Activated naive CD4-positive, alpha-beta T cell treated with anti-CD3 and anti-CD28 coated beads for 36 hours (primary cell): ENCODE measurements around the gene STAMBPL1. TPM values are rescaled to one million over a fixed set of nuclear protein-coding genes. Genes with fewer than 3 reads are reported as not detected.
"Not testable (repeated sequence)": the region's sequence is repeated elsewhere in the genome, so short reads cannot be mapped to it uniquely, and the experiment has no call there.

Experiments
- CTCF ChIA-PET: fragments of 350-600 bp; sonication (Branson Sonifier 250); formaldehyde crosslinking; loops from one replicate; lab custom pipeline; 2021; ENCODE audit warnings: antibody characterized with exemption; lab: Charles Lee
- DNase-seq: peaks from one replicate; pipeline ENCODE4 v3.0.0-alpha.2; 2020
- H3K27ac Mint-ChIP-seq: one replicate; pipeline ENCODE4 v1.8.0; 2021; ENCODE audit warnings: mild to moderate bottlenecking, mixed read lengths
- H3K27me3 Mint-ChIP-seq: one replicate; pipeline ENCODE4 v1.8.0; 2021; ENCODE audit warnings: low read depth, mixed read lengths
- H3K36me3 Mint-ChIP-seq: one replicate; pipeline ENCODE4 v1.8.0; 2021; ENCODE audit warnings: low read depth, mixed read lengths
- H3K4me1 Mint-ChIP-seq: one replicate; pipeline ENCODE4 v1.8.0; 2021; ENCODE audit warnings: low read depth, mixed read lengths
- H3K4me3 Mint-ChIP-seq: one replicate; pipeline ENCODE4 v1.8.0; 2021; ENCODE audit warnings: mild to moderate bottlenecking, moderate library complexity, mixed read lengths
- H3K9me3 Mint-ChIP-seq: one replicate; pipeline ENCODE4 v1.8.0; 2021; ENCODE audit warnings: mixed read lengths
- intact Hi-C: fragments of 100-400 bp; cut with micrococcal nuclease; formaldehyde crosslinking; loops from one replicate; pipeline ENCODE4 v1.15.1; 2023
- total RNA-seq, 2 experiments: library from RNA; stranded (reverse); gene quantifications; one replicate each; pipeline ENCODE4 v1.2.3, GENCODE V29; 2021

STAMBPL1 gene
- total RNA-seq, 2 experiments from 2014 or later, result 23.2 to 23.6 TPM

GRCh38 chr10:88926566-88927415 lies 46.7 kb downstream of the STAMBPL1 start:
- H3K4me1 Mint-ChIP-seq, result no peaks in the 10 kb centered on the region
- intact Hi-C loops, result no loop called here
- no peak for DNase-seq
- CTCF ChIA-PET, result interaction anchor here (11.9 kb wide), 1 partner anchor 88 kb away, joined by 448 read pairs; no protein-coding TSS in a partner anchor
- peaks cover 3% of the 10 kb centered on the region for H3K36me3 Mint-ChIP-seq
- no peak overlapping the region for H3K4me3 Mint-ChIP-seq
- no peaks in the 10 kb centered on the region for H3K27me3 Mint-ChIP-seq
- no peaks in the 10 kb centered on the region for H3K9me3 Mint-ChIP-seq
- H3K27ac Mint-ChIP-seq, result no peak overlapping the region

GRCh38 chr10:88927416-88927690 lies 47.3 kb downstream of the STAMBPL1 start:
- no peak overlapping the region for H3K4me3 Mint-ChIP-seq
- DNase-seq, result no peak
- intact Hi-C loops, result no loop called here
- CTCF ChIA-PET, result interaction anchor here (11.9 kb wide), 1 partner anchor 88 kb away, joined by 448 read pairs; no protein-coding TSS in a partner anchor
- no peaks in the 10 kb centered on the region for H3K27me3 Mint-ChIP-seq
- peaks cover 3% of the 10 kb centered on the region for H3K36me3 Mint-ChIP-seq
- H3K4me1 Mint-ChIP-seq, result peaks cover under 1% of the 10 kb centered on the region
- no peak overlapping the region for H3K27ac Mint-ChIP-seq
- H3K9me3 Mint-ChIP-seq, result no peaks in the 10 kb centered on the region

- DNase-seq, result no peak
- H3K27me3 Mint-ChIP-seq, result no peaks in the 10 kb centered on the region
- intact Hi-C loops, result no loop called here
- peaks cover 3% of the 10 kb centered on the region for H3K4me1 Mint-ChIP-seq
- CTCF ChIA-PET, result interaction anchor here (1.2 to 11.9 kb wide), 2 partner anchors 89 to 285 kb away, joined by 4 to 448 read pairs; no protein-coding TSS in a partner anchor
- no peaks in the 10 kb centered on the region for H3K9me3 Mint-ChIP-seq
- H3K27ac Mint-ChIP-seq, result no peak overlapping the region
- no peak overlapping the region for H3K4me3 Mint-ChIP-seq
- H3K36me3 Mint-ChIP-seq, result peaks cover 3% of the 10 kb centered on the region
Observed at GRCh38 chr10:88928254-88928653, 48.2 kb downstream of the STAMBPL1 start.

GRCh38 chr10:88931548-88931947 lies 51.5 kb downstream of the STAMBPL1 start:
- Mint-ChIP-seq H3K36me3 (peaks cover 3% of the 10 kb centered on the region), H3K27ac (no peak overlapping the region), H3K4me1 (peaks cover 15% of the 10 kb centered on the region), H3K27me3 (no peaks in the 10 kb centered on the region), H3K4me3 (no peak overlapping the region), H3K9me3 (no peaks in the 10 kb centered on the region)
- no peak for DNase-seq
- CTCF ChIA-PET, result interaction anchor here (0.6 to 11.9 kb wide), 19 partner anchors 8 to 367 kb away, joined by 3 to 448 read pairs (median 9); partner anchors contain the start of genes CH25H and STAMBPL1
- intact Hi-C loops, result no loop called here

- CTCF ChIA-PET, result interaction anchor here (0.7 to 11.9 kb wide), 39 partner anchors 8 to 367 kb away, joined by 3 to 448 read pairs (median 7); partner anchors contain the start of genes CH25H, FAS and STAMBPL1
- not testable (repeated sequence) for H3K9me3 Mint-ChIP-seq, H3K4me3 Mint-ChIP-seq, H3K36me3 Mint-ChIP-seq, H3K27ac Mint-ChIP-seq, DNase-seq, H3K27me3 Mint-ChIP-seq
- intact Hi-C loops, result loop anchor here (1.0 kb wide), 6 partner anchors 24 to 367 kb away; partner anchors contain the start of gene STAMBPL1
- H3K4me1 Mint-ChIP-seq, result peaks cover 18% of the 10 kb centered on the region
Observed at GRCh38 chr10:88932029-88932428, 52.0 kb downstream of the STAMBPL1 start.

GRCh38 chr10:88932539-88933256 lies 52.7 kb downstream of the STAMBPL1 start:
- CTCF ChIA-PET, result interaction anchor here (0.7 to 11.9 kb wide), 54 partner anchors 9 to 368 kb away, joined by 3 to 448 read pairs (median 5); partner anchors contain the start of genes ANKRD22, CH25H, FAS and LIPA
- Mint-ChIP-seq H3K36me3 (no peaks in the 10 kb centered on the region), H3K27me3 (no peaks in the 10 kb centered on the region), H3K9me3 (no peaks in the 10 kb centered on the region), H3K27ac (no peak overlapping the region), H3K4me1 (peaks cover 18% of the 10 kb centered on the region), H3K4me3 (no peak overlapping the region)
- peak; percentile 58 for DNase-seq
- intact Hi-C loops, result loop anchor here (1.0 kb wide), 6 partner anchors 24 to 367 kb away; partner anchors contain the start of gene STAMBPL1

- Mint-ChIP-seq H3K9me3 (no peaks in the 10 kb centered on the region), H3K27ac (no peak overlapping the region), H3K27me3 (no peaks in the 10 kb centered on the region), H3K4me1 (peaks cover 18% of the 10 kb centered on the region), H3K36me3 (no peaks in the 10 kb centered on the region), H3K4me3 (no peak overlapping the region)
- intact Hi-C loops, result no loop called here
- DNase-seq, result no peak
- CTCF ChIA-PET, result interaction anchor here (0.7 to 11.9 kb wide), 46 partner anchors 10 to 369 kb away, joined by 3 to 448 read pairs (median 6); partner anchors contain the start of genes ANKRD22, CH25H, FAS and LIPA
Observed at GRCh38 chr10:88933564-88933963, 53.5 kb downstream of the STAMBPL1 start.

GRCh38 chr10:88934900-88935672 lies 55.0 kb downstream of the STAMBPL1 start:
- no peaks in the 10 kb centered on the region for H3K27me3 Mint-ChIP-seq
- no peak overlapping the region for H3K4me3 Mint-ChIP-seq
- CTCF ChIA-PET, result interaction anchor here (0.6 to 11.9 kb wide), 48 partner anchors 9 to 536 kb away, joined by 3 to 448 read pairs (median 5); partner anchors contain the start of genes CH25H, FAS and STAMBPL1
- peaks cover 18% of the 10 kb centered on the region for H3K4me1 Mint-ChIP-seq
- no peaks in the 10 kb centered on the region for H3K36me3 Mint-ChIP-seq
- DNase-seq, result peak; percentile 90
- H3K27ac Mint-ChIP-seq, result peak overlapping the region; percentile 46
- intact Hi-C loops, result loop anchor here (1.0 to 5.0 kb wide), 8 partner anchors 38 to 627 kb away; no protein-coding TSS in a partner anchor
- no peaks in the 10 kb centered on the region for H3K9me3 Mint-ChIP-seq

- intact Hi-C loops, result loop anchor here (5.0 kb wide), 1 partner anchor 626 kb away; no protein-coding TSS in a partner anchor
- no peaks in the 10 kb centered on the region for H3K36me3 Mint-ChIP-seq
- no peaks in the 10 kb centered on the region for H3K9me3 Mint-ChIP-seq
- CTCF ChIA-PET, result interaction anchor here (0.7 to 11.9 kb wide), 11 partner anchors 48 to 727 kb away, joined by 3 to 448 read pairs (median 10); partner anchors contain the start of gene FAS
- no peak overlapping the region for H3K27ac Mint-ChIP-seq
- DNase-seq, result no peak
- H3K4me1 Mint-ChIP-seq, result peaks cover 18% of the 10 kb centered on the region
- H3K4me3 Mint-ChIP-seq, result no peak overlapping the region
- no peaks in the 10 kb centered on the region for H3K27me3 Mint-ChIP-seq
Observed at GRCh38 chr10:88936656-88937055, 56.6 kb downstream of the STAMBPL1 start.

GRCh38 chr10:88938039-88938438 lies 58.0 kb downstream of the STAMBPL1 start:
- Mint-ChIP-seq H3K4me3 (no peak overlapping the region), H3K9me3 (no peaks in the 10 kb centered on the region), H3K36me3 (no peaks in the 10 kb centered on the region), H3K27ac (no peak overlapping the region), H3K4me1 (peaks cover 14% of the 10 kb centered on the region), H3K27me3 (no peaks in the 10 kb centered on the region)
- DNase-seq, result no peak
- intact Hi-C loops, result loop anchor here (5.0 kb wide), 1 partner anchor 624 kb away; no protein-coding TSS in a partner anchor
- CTCF ChIA-PET, result interaction anchor here (0.7 to 11.9 kb wide), 9 partner anchors 11 to 281 kb away, joined by 3 to 448 read pairs (median 10); partner anchors contain the start of gene FAS

- CTCF ChIA-PET, result interaction anchor here (3.0 kb wide), 1 partner anchor 91 kb away, joined by 10 read pairs; no protein-coding TSS in a partner anchor
- H3K27me3 Mint-ChIP-seq, result no peaks in the 10 kb centered on the region
- no peak overlapping the region for H3K27ac Mint-ChIP-seq
- intact Hi-C loops, result loop anchor here (5.0 kb wide), 1 partner anchor 623 kb away; no protein-coding TSS in a partner anchor
- peaks cover 14% of the 10 kb centered on the region for H3K4me1 Mint-ChIP-seq
- H3K9me3 Mint-ChIP-seq, result no peaks in the 10 kb centered on the region
- H3K4me3 Mint-ChIP-seq, result no peak overlapping the region
- DNase-seq, result no peak
- no peaks in the 10 kb centered on the region for H3K36me3 Mint-ChIP-seq
Observed at GRCh38 chr10:88938938-88939337, 58.9 kb downstream of the STAMBPL1 start.
